HCT116 (cell line): ENCODE data around the gene ARID5B. TPM values are rescaled to one million over a fixed set of nuclear protein-coding genes. Genes with fewer than 3 reads are reported as not detected.

ENCODE experiments used
- ATAC-seq: fragments of 200-7000 bp; cut with Tn5 transposase; 2 replicates; pipeline ENCODE4 v1.9.1; 2020; ENCODE audit warnings: mild to moderate bottlenecking, moderate library complexity
- BruUV-seq: library from RNA; stranded (reverse); fragments of 400-500 nt; replicated peaks from 2 replicates; lab custom pipeline; 2021; lab: Mats Ljungman, UMichigan
- CTCF ChIA-PET: fragments of 300-600 bp; sonication (Branson Sonifier 250); formaldehyde crosslinking; loops from one replicate; lab custom pipeline; 2021; ENCODE audit warnings: antibody characterized with exemption; lab: Charles Lee
- POLR2A ChIA-PET: fragments of 300-600, 350-600 bp; sonication (Branson Sonifier 250); formaldehyde crosslinking; loops from one replicate; lab custom pipeline; 2021; ENCODE audit warnings: antibody characterized with exemption; lab: Charles Lee
- RAD21 ChIA-PET, 2 experiments: fragments of 300-600 bp; sonication (Branson Sonifier 250); formaldehyde crosslinking; loops; one replicate each; lab custom pipeline; 2023; ENCODE audit warnings: low total read pairs in 2 of 2; ENCODE audit not compliant: uncharacterized antibody in 2 of 2, unreplicated experiment in 2 of 2, low non-redundant PET in 1 of 2; lab: Charles Lee
- DNase-seq: peaks from one replicate; pipeline ENCODE4 v3.0.0-alpha.2; 2010; ENCODE audit warnings: low read depth, low spot score
- H2AFZ ChIP-seq: fragments of 200-600 bp; shearing (Covaris generic), sonication (generic); 2 replicates; pipeline ENCODE4 v1.6.1; 2017; ENCODE audit warnings: low read depth, mixed run types, mixed read lengths, antibody characterized with exemption, low read length; ENCODE audit not compliant: poor library complexity, severe bottlenecking
- H3K27ac ChIP-seq: 2 replicates; pipeline ENCODE4 v1.5.1; 2012; ENCODE audit warnings: low read depth, low read length
- H3K27me3 ChIP-seq: fragments of 200-600 bp; sonication (generic); 2 replicates; pipeline ENCODE4 v1.6.1; 2016; ENCODE audit warnings: mixed run types, low read length, mixed read lengths; ENCODE audit not compliant: insufficient read depth
- H3K36me3 ChIP-seq, 2 experiments: fragments of 200-500 bp in 1 of 2; fragments of 200-600 bp in 1 of 2; sonication (Bioruptor generic) in 1 of 2; sonication (generic) in 1 of 2; 2 replicates each; pipeline versions ENCODE4 v1.5.1 to v1.6.1; 2014 to 2016; ENCODE audit warnings: low read length in 2 of 2, inconsistent platforms in 1 of 2, mixed read lengths in 1 of 2, mixed run types in 1 of 2; ENCODE audit not compliant: insufficient read depth in 2 of 2, control insufficient read depth in 1 of 2
- H3K4me1 ChIP-seq, 2 experiments: fragments of 200-600 bp in 1 of 2; sonication (generic) in 1 of 2; 2 replicates each; pipeline versions ENCODE4 v1.5.1 to v1.6.1; 2012 to 2017; ENCODE audit warnings: low read length in 2 of 2, inconsistent platforms in 1 of 2, mild to moderate bottlenecking in 1 of 2, mixed read lengths in 1 of 2, mixed run types in 1 of 2, moderate library complexity in 1 of 2; ENCODE audit not compliant: insufficient read depth in 2 of 2, control insufficient read depth in 1 of 2
- H3K4me2 ChIP-seq: fragments of 200-600 bp; sonication (generic); 2 replicates; pipeline ENCODE4 v1.6.1; 2017; ENCODE audit warnings: mixed run types, low read length, mixed read lengths
- H3K4me3 ChIP-seq, 2 experiments: fragments of 200-600 bp in 1 of 2; sonication (generic) in 1 of 2; replicated peaks in 1 of 2; 2 replicates each; pipeline ENCODE4 v1.5.1; 2011 to 2016; ENCODE audit warnings: low read length in 2 of 2, control low read depth in 1 of 2, low read depth in 1 of 2, mild to moderate bottlenecking in 1 of 2, mixed read lengths in 1 of 2, mixed run types in 1 of 2
- H3K79me2 ChIP-seq: fragments of 200-600 bp; sonication (generic); 2 replicates; pipeline ENCODE4 v1.6.1; 2017; ENCODE audit warnings: mild to moderate bottlenecking, mixed run types, low read length, moderate library complexity, mixed read lengths; ENCODE audit not compliant: insufficient read depth
- H3K9ac ChIP-seq: fragments of 200-600 bp; sonication (generic); 2 replicates; pipeline ENCODE4 v1.6.1; 2016; ENCODE audit warnings: low read length, mixed read lengths
- H3K9me2 ChIP-seq: fragments of 200-600 bp; sonication (generic), shearing (Covaris generic); 2 replicates; pipeline ENCODE4 v1.6.1; 2017; ENCODE audit warnings: mixed run types, mild to moderate bottlenecking, moderate library complexity; ENCODE audit not compliant: insufficient read depth
- H3K9me3 ChIP-seq, 2 experiments: fragments of 200-500 bp in 1 of 2; fragments of 200-600 bp in 1 of 2; sonication (Bioruptor generic) in 1 of 2; sonication (generic) in 1 of 2; 2 replicates each; pipeline ENCODE4 v1.6.1; 2014 to 2017; ENCODE audit warnings: low read length in 2 of 2, mixed read lengths in 2 of 2, inconsistent platforms in 1 of 2, low read depth in 1 of 2, mild to moderate bottlenecking in 1 of 2, mixed run types in 1 of 2, moderate library complexity in 1 of 2; ENCODE audit not compliant: control insufficient read depth in 1 of 2, insufficient read depth in 1 of 2
- H4K20me1 ChIP-seq: fragments of 200-600 bp; sonication (generic), shearing (Covaris generic); 2 replicates; pipeline ENCODE4 v1.6.1; 2017; ENCODE audit warnings: mixed run types, mild to moderate bottlenecking, moderate library complexity; ENCODE audit not compliant: insufficient read depth
- CBX3 ChIP-seq: IDR thresholded peaks from 2 replicates; pipeline ENCODE4 v1.6.1; 2012; ENCODE audit warnings: low read depth
- EGR1 ChIP-seq: IDR thresholded peaks from 2 replicates; pipeline ENCODE4 v1.6.1; 2012; ENCODE audit warnings: low read depth
- ELF1 ChIP-seq: IDR thresholded peaks from 2 replicates; pipeline ENCODE4 v1.6.1; 2012; ENCODE audit warnings: low read depth, borderline replicate concordance
- EZH2 ChIP-seq: fragments of 200-600 bp; sonication (generic); IDR thresholded peaks from 2 replicates; pipeline ENCODE4 v1.6.1; 2017; ENCODE audit warnings: antibody characterized with exemption, mixed run types
- EZH2phosphoT487 ChIP-seq: fragments of 200-600 bp; IDR thresholded peaks from 2 replicates; pipeline ENCODE4 v1.6.1; 2018; ENCODE audit warnings: antibody characterized with exemption, borderline replicate concordance
- FOSL1 ChIP-seq: IDR thresholded peaks from 2 replicates; pipeline ENCODE4 v1.6.1; 2012; ENCODE audit warnings: low read depth
- JUND ChIP-seq: IDR thresholded peaks from 2 replicates; pipeline ENCODE4 v1.6.1; 2012
- POLR2AphosphoS5 ChIP-seq: IDR thresholded peaks from 2 replicates; pipeline ENCODE4 v1.6.1; 2011; ENCODE audit warnings: mild to moderate bottlenecking, low read depth, low read length, moderate library complexity
- RAD21 ChIP-seq: IDR thresholded peaks from 2 replicates; pipeline ENCODE4 v1.6.1; 2012; ENCODE audit warnings: low read depth, mild to moderate bottlenecking
- SIN3A ChIP-seq: IDR thresholded peaks from 2 replicates; pipeline ENCODE4 v1.6.1; 2012; ENCODE audit warnings: low read depth
- SRF ChIP-seq: IDR thresholded peaks from 2 replicates; pipeline ENCODE4 v1.6.1; 2012; ENCODE audit warnings: low read depth
- TCF7L2 ChIP-seq: IDR thresholded peaks from 2 replicates; pipeline ENCODE4 v1.7.0; 2011; ENCODE audit warnings: borderline replicate concordance, inconsistent platforms; ENCODE audit not compliant: insufficient read depth, insufficient read length; ENCODE audit errors: extremely low read depth
- YY1 ChIP-seq: IDR thresholded peaks from 2 replicates; pipeline ENCODE4 v1.6.1; 2011; ENCODE audit warnings: low read length, low read depth, moderate library complexity, mild to moderate bottlenecking; ENCODE audit not compliant: insufficient replicate concordance; ENCODE audit errors: extremely low read depth
- ZFX ChIP-seq: fragments of 450-650 bp; IDR thresholded peaks from 2 replicates; pipeline ENCODE4 v1.6.1; 2017
- ZNF274 ChIP-seq: fragments of 200-500 bp; sonication (Bioruptor generic); IDR thresholded peaks from 2 replicates; pipeline ENCODE4 v1.6.1; 2014; ENCODE audit warnings: mild to moderate bottlenecking, low read depth, low read length, inconsistent platforms
- intact Hi-C: fragments of 100-400 bp; cut with micrococcal nuclease; formaldehyde crosslinking; loops from 2 replicates; pipeline ENCODE4 v1.10.0; 2022
- total RNA-seq: library from RNA; stranded (reverse); gene quantifications from one replicate; pipeline ENCODE4 v1.2.1, GENCODE V29; 2021; ENCODE audit not compliant: unreplicated experiment
- TF ChIP-seq, protein P1 (sequence below): IDR thresholded peaks from 2 replicates; pipeline ENCODE4 v1.6.1; 2012
- TF ChIP-seq, protein P2 (sequence below): IDR thresholded peaks from 2 replicates; pipeline ENCODE4 v1.6.1; 2012; ENCODE audit warnings: low read depth
- TF ChIP-seq, protein P3 (sequence below): IDR thresholded peaks from 2 replicates; pipeline ENCODE4 v1.6.1; 2012
- TF ChIP-seq, protein P4 (sequence below): IDR thresholded peaks from 2 replicates; pipeline ENCODE4 v1.6.1; 2011; ENCODE audit warnings: mild to moderate bottlenecking, low read length, moderate library complexity; ENCODE audit not compliant: insufficient replicate concordance; ENCODE audit errors: extremely low read depth

ARID5B gene
- total RNA-seq, 1 experiment from 2014 or later = 4.7 TPM

DNA sequence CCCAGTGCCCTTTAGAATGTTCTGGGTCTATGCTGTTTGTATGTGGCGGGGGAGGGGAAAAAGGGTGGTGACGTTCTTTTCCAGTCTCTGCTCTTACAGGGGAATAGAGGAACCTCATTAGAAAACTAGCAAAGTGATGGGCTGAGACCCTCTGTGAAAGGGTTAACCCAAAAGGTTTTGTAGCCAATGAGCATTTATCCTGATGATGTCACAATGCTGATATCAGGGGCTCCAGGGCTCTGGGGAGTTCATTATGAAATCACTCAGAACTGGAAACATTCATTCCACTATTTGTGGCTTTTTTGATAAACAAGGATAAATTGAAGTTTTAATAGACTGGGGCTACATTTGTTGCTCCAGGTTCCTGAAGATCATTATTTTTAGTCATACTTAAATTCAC, 71.7 kb downstream of the ARID5B start:
- ATAC-seq = no peak
- DNase-seq = no peak
- Histone ChIP-seq H3K36me3 (no peaks in the 10 kb centered on the region), H4K20me1 (no peaks in the 10 kb centered on the region), H2AFZ (no peak overlapping the region), H3K4me2 (no peak overlapping the region), H3K4me3 (no peak overlapping the region), H3K27me3 (no peaks in the 10 kb centered on the region), H3K9ac (no peak overlapping the region), H3K9me3 (no peaks in the 10 kb centered on the region), H3K79me2 (no peaks in the 10 kb centered on the region), H3K4me1 (peaks cover 2 to 11% of the 10 kb centered on the region in 2 experiments; a peak in 3 of 4 replicates), H3K9me2 (no peaks in the 10 kb centered on the region), H3K27ac (no peak overlapping the region)
- ChIA-PET CTCF (interaction anchor here (1.3 kb wide), 1 partner anchor 76 kb away, joined by 3 read pairs; no protein-coding TSS in a partner anchor), RAD21 (no interaction called here), POLR2A (no interaction called here)
- no TSS peak for BruUV-seq
- TF ChIP-seq, protein P1, sequence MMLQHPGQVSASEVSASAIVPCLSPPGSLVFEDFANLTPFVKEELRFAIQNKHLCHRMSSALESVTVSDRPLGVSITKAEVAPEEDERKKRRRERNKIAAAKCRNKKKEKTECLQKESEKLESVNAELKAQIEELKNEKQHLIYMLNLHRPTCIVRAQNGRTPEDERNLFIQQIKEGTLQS = no peak
- TF ChIP-seq EZH2phosphoT487 = no peak
- TF ChIP-seq SIN3A = no peak
- TF ChIP-seq, protein P2, sequence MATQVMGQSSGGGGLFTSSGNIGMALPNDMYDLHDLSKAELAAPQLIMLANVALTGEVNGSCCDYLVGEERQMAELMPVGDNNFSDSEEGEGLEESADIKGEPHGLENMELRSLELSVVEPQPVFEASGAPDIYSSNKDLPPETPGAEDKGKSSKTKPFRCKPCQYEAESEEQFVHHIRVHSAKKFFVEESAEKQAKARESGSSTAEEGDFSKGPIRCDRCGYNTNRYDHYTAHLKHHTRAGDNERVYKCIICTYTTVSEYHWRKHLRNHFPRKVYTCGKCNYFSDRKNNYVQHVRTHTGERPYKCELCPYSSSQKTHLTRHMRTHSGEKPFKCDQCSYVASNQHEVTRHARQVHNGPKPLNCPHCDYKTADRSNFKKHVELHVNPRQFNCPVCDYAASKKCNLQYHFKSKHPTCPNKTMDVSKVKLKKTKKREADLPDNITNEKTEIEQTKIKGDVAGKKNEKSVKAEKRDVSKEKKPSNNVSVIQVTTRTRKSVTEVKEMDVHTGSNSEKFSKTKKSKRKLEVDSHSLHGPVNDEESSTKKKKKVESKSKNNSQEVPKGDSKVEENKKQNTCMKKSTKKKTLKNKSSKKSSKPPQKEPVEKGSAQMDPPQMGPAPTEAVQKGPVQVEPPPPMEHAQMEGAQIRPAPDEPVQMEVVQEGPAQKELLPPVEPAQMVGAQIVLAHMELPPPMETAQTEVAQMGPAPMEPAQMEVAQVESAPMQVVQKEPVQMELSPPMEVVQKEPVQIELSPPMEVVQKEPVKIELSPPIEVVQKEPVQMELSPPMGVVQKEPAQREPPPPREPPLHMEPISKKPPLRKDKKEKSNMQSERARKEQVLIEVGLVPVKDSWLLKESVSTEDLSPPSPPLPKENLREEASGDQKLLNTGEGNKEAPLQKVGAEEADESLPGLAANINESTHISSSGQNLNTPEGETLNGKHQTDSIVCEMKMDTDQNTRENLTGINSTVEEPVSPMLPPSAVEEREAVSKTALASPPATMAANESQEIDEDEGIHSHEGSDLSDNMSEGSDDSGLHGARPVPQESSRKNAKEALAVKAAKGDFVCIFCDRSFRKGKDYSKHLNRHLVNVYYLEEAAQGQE = no peak
- no peak for TF ChIP-seq EGR1
- TF ChIP-seq RAD21 = no peak
- no peak for TF ChIP-seq TCF7L2
- TF ChIP-seq ZFX = no peak
- no peak for TF ChIP-seq JUND
- no peak for TF ChIP-seq CBX3
- TF ChIP-seq FOSL1 = no peak
- TF ChIP-seq, protein P3, sequence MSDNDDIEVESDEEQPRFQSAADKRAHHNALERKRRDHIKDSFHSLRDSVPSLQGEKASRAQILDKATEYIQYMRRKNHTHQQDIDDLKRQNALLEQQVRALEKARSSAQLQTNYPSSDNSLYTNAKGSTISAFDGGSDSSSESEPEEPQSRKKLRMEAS = no peak
- no peak for TF ChIP-seq EZH2
- TF ChIP-seq SRF = no peak
- TF ChIP-seq, protein P4, sequence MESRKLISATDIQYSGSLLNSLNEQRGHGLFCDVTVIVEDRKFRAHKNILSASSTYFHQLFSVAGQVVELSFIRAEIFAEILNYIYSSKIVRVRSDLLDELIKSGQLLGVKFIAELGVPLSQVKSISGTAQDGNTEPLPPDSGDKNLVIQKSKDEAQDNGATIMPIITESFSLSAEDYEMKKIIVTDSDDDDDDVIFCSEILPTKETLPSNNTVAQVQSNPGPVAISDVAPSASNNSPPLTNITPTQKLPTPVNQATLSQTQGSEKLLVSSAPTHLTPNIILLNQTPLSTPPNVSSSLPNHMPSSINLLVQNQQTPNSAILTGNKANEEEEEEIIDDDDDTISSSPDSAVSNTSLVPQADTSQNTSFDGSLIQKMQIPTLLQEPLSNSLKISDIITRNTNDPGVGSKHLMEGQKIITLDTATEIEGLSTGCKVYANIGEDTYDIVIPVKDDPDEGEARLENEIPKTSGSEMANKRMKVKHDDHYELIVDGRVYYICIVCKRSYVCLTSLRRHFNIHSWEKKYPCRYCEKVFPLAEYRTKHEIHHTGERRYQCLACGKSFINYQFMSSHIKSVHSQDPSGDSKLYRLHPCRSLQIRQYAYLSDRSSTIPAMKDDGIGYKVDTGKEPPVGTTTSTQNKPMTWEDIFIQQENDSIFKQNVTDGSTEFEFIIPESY = no peak
- no peak for TF ChIP-seq ZNF274
- no peak for TF ChIP-seq POLR2AphosphoS5
- TF ChIP-seq YY1 = no peak
- no peak for TF ChIP-seq ELF1
- intact Hi-C loops = no loop called here
